GM21526 (cell line): Measurements from ENCODE around the gene CTAGE9.
"Not testable (repeated sequence)": the region's sequence is repeated elsewhere in the genome, so short reads cannot be mapped to it uniquely, and the experiment has no call there.

ENCODE experiments used
- ATAC-seq: cut with Tn5 transposase; IDR thresholded peaks from one replicate; pipeline ENCODE4 v1.9.1; 2021; ENCODE audit warnings: moderate library complexity; ENCODE audit not compliant: unreplicated experiment, low FRiP score

CTAGE9 gene

GRCh38 chr6:131710917-131711316 lies at the start of gene CTAGE9:
CTAGE9 (minus strand) TSS chr6:131711017; CDS start chr6:131711017, 0 bp downstream.
- ATAC-seq = not testable (repeated sequence)

GRCh38 chr6:131758920-131759319 lies 48.1 kb upstream of the CTAGE9 start:
- ATAC-seq = no peak

GRCh38 chr6:131756039-131756438 lies 45.2 kb upstream of the CTAGE9 start:
- no peak for ATAC-seq

- ATAC-seq = no peak
These were observed 44.8 kb upstream of the CTAGE9 start for GRCh38 chr6:131755597-131755996.

GRCh38 chr6:131754715-131755567 lies 44.1 kb upstream of the CTAGE9 start:
- ATAC-seq = no peak

GRCh38 chr6:131754088-131754487 lies 43.3 kb upstream of the CTAGE9 start:
- ATAC-seq = no peak

- ATAC-seq = not testable (repeated sequence)
These were observed 40.3 kb upstream of the CTAGE9 start for GRCh38 chr6:131751012-131751715.

- ATAC-seq = no peak
These were observed 38.2 kb upstream of the CTAGE9 start for GRCh38 chr6:131749023-131749422.

GRCh38 chr6:131747821-131748353 lies 37.1 kb upstream of the CTAGE9 start:
- no peak for ATAC-seq

- no peak for ATAC-seq
These were observed 34.7 kb upstream of the CTAGE9 start for GRCh38 chr6:131745476-131745875.

GRCh38 chr6:131744432-131745287 lies 33.8 kb upstream of the CTAGE9 start:
- ATAC-seq = no peak

GRCh38 chr6:131741688-131742393 lies 31.0 kb upstream of the CTAGE9 start:
- no peak for ATAC-seq

- ATAC-seq = no peak
These were observed 29.3 kb upstream of the CTAGE9 start for GRCh38 chr6:131740161-131740560.

- ATAC-seq = no peak
These were observed 28.3 kb upstream of the CTAGE9 start for GRCh38 chr6:131739136-131739535.

GRCh38 chr6:131736811-131737210 lies 26.0 kb upstream of the CTAGE9 start:
- no peak for ATAC-seq

- ATAC-seq = no peak
These were observed 25.3 kb upstream of the CTAGE9 start for GRCh38 chr6:131736003-131736596.

GRCh38 chr6:131733376-131734016 lies 22.7 kb upstream of the CTAGE9 start:
- ATAC-seq = no peak

GRCh38 chr6:131731224-131731623 lies 20.4 kb upstream of the CTAGE9 start:
- no peak for ATAC-seq

- ATAC-seq = no peak
These were observed 19.4 kb upstream of the CTAGE9 start for GRCh38 chr6:131730264-131730663.
